Loucy (cell line): Measurements from ENCODE around the gene CHCHD6.

Experiments used
- CTCF ChIP-seq: fragments of 200-600 bp; sonication (generic); conservative IDR thresholded peaks from 2 replicates; pipeline ENCODE4 v1.5.1; 2014; ENCODE audit warnings: mild to moderate bottlenecking, antibody characterized with exemption, low read length
- EZH2phosphoT487 ChIP-seq: fragments of 200-600 bp; IDR thresholded peaks from 2 replicates; pipeline ENCODE4 v1.6.1; 2018; ENCODE audit warnings: antibody characterized with exemption, mild to moderate bottlenecking, moderate library complexity, borderline replicate concordance

- TF ChIP-seq CTCF: no peak
- TF ChIP-seq EZH2phosphoT487: no peak
Observed at GRCh38 chr3:126784254-126784653, 80.2 kb downstream of the CHCHD6 start.
